Nephron progenitor cell (in vitro differentiated cells): ENCODE results near the gene TSC2.
"Not testable (repeated sequence)": the region's sequence is repeated elsewhere in the genome, so short reads cannot be mapped to it uniquely, and the experiment has no call there.

Experiments used
- DNase-seq: peaks from one replicate; pipeline ENCODE4 v3.0.0; 2021
- H3K27ac Mint-ChIP-seq: 2 replicates; pipeline ENCODE4 v1.8.0; 2021; ENCODE audit warnings: mild to moderate bottlenecking, moderate library complexity, mixed read lengths
- H3K27me3 Mint-ChIP-seq: 2 replicates; pipeline ENCODE4 v1.8.0; 2021; ENCODE audit warnings: mild to moderate bottlenecking, low read depth, mixed read lengths; ENCODE audit not compliant: poor library complexity
- H3K36me3 Mint-ChIP-seq: 2 replicates; pipeline ENCODE4 v1.8.0; 2021; ENCODE audit warnings: low read depth, mixed read lengths
- H3K4me1 Mint-ChIP-seq: 2 replicates; pipeline ENCODE4 v1.8.0; 2021; ENCODE audit warnings: mixed read lengths
- H3K4me3 Mint-ChIP-seq: 2 replicates; pipeline ENCODE4 v1.8.0; 2021; ENCODE audit warnings: mild to moderate bottlenecking, moderate library complexity, mixed read lengths
- H3K9me3 Mint-ChIP-seq: 2 replicates; pipeline ENCODE4 v1.8.0; 2021; ENCODE audit warnings: mild to moderate bottlenecking, moderate library complexity, mixed read lengths
- TF ChIP-seq, protein P1 (sequence below): fragments of 200-600 bp; sonication (generic); IDR thresholded peaks from 2 replicates; pipeline ENCODE4 v1.5.0; 2021; ENCODE audit warnings: antibody characterized with exemption

Gene TSC2

DNA sequence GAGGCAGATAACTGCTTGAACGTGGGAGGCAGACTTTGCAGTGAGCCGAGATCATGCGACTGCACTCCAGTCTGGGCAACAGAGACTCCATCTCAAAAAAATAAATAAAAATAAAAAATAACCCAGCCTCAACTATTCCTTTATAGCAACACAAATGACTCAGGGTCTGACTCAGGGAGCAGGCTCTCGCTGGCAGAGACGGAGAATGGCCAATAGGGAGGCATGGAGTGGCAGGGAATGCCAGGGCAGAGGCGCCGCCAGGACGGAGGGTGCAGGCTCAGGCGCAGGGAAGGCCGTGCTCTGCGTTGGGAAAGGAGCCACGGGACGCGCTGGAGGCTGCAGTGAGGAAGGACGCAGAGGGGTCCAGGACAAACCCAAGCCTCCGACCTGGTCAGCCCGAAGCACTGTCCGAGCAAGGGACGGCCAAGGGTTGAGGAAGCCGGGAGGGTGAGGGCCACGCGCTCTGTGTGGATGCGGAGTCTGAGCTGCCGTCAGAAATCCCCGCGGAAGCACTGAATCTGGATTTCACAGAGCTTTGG lies 47.6 kb downstream of the TSC2 start:
- Mint-ChIP-seq H3K27ac (no peak overlapping the region), H3K36me3 (peaks cover 12% of the 10 kb centered on the region), H3K4me1 (peaks cover 10% of the 10 kb centered on the region), H3K4me3 (no peak overlapping the region), H3K9me3 (no peaks in the 10 kb centered on the region), H3K27me3 (no peaks in the 10 kb centered on the region)
- TF ChIP-seq, protein P1, sequence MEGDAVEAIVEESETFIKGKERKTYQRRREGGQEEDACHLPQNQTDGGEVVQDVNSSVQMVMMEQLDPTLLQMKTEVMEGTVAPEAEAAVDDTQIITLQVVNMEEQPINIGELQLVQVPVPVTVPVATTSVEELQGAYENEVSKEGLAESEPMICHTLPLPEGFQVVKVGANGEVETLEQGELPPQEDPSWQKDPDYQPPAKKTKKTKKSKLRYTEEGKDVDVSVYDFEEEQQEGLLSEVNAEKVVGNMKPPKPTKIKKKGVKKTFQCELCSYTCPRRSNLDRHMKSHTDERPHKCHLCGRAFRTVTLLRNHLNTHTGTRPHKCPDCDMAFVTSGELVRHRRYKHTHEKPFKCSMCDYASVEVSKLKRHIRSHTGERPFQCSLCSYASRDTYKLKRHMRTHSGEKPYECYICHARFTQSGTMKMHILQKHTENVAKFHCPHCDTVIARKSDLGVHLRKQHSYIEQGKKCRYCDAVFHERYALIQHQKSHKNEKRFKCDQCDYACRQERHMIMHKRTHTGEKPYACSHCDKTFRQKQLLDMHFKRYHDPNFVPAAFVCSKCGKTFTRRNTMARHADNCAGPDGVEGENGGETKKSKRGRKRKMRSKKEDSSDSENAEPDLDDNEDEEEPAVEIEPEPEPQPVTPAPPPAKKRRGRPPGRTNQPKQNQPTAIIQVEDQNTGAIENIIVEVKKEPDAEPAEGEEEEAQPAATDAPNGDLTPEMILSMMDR: no peak
- DNase-seq: no peak

DNA sequence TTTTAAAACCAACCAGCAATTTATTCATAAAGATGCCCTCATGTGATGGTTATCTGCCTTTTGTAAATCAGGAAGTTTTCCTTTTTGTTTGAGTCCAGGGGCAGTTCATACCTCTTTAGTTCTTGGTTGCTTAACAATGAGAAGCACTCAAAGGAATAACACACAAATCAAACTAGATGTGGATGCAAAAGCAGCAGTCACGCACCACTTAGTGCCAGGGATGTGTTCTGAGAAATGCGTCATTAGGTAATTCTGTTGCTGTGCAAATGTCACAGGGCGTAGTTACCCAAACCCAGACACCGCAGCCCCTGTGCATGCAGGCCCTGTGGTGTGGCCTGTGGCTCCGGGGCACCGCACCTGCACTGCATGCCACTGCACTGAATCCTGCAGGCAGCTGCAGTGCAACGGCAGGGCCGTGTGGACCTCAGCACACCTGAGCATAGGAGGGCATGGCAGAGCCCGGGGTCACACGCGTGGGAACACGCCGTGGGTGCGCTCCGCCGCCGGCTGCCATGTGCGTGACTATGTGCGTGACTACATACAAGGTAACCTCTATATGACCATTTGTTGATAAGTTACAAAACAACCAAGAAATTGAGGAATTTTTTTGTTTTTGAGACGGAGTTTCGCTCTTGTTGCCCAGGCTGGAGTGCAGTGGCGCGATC lies 48.3 kb downstream of the TSC2 start:
- Mint-ChIP-seq H3K27me3 (no peaks in the 10 kb centered on the region), H3K27ac (no peak overlapping the region), H3K36me3 (peaks cover 13% of the 10 kb centered on the region), H3K4me1 (peaks cover 10% of the 10 kb centered on the region), H3K9me3 (no peaks in the 10 kb centered on the region), H3K4me3 (no peak overlapping the region)
- no peak for DNase-seq
- TF ChIP-seq, protein P1: no peak

DNA sequence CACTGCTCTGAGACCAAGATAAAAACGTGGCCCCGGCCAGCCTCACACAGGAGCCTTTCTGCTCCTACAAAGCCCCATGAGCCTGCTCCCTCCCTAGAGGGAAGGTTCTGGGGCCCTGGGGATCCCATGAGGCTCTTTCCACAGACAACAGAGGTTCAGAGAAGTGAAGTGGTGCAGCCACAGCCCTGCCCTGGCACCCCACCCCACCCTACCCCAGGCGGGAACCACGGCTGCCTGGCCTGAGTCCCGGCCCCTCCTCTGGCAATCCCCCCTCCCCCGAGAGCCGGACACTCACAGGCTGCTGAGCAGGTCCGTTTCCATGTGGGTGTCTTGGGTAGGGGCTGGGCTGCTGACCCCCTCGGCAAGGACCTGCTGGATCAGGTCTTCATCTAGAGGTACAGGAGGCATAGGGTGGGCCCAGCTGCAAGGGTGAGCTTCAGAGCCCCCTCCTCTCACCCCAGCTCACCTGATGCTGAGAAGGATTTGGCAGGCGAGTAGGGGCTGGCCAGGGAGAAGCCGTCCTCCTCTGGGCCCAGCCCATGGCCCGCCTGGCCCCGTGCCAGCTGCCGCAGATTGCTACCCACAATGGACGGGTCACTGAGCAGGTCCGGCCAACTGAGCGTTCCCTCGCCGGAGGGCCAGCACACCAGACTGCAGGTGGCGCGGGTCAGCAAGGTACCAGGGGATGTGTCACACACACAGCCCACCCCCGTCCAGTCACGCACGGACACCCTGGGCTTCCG lies 49.2 kb downstream of the TSC2 start:
- no peak for DNase-seq
- TF ChIP-seq, protein P1: no peak
- Mint-ChIP-seq H3K9me3 (no peaks in the 10 kb centered on the region), H3K27me3 (no peaks in the 10 kb centered on the region), H3K4me1 (peaks cover 8% of the 10 kb centered on the region), H3K4me3 (no peak overlapping the region), H3K36me3 (peaks cover 19% of the 10 kb centered on the region), H3K27ac (no peak overlapping the region)

DNA sequence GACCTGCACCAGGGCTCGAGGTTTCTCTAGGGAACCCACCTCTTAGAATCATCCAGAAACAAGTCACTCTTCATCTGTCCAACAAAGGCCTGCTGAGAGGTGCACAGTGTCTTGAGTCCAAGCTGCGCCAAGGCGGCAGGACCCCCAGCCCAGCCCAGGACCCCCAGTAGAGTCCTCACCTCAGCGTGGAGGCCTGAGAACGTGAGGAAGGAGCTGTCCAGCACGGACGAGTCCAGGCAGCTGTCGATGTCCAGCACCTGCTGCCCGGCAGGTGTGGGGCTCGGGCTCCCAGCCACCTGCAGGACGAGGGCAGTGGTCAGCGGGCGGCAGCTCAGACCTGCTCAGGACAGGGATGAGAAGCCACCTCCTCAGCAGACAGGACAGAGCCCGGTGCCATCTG lies 49.9 kb downstream of the TSC2 start:
- not testable (repeated sequence) for H3K9me3 Mint-ChIP-seq

DNA sequence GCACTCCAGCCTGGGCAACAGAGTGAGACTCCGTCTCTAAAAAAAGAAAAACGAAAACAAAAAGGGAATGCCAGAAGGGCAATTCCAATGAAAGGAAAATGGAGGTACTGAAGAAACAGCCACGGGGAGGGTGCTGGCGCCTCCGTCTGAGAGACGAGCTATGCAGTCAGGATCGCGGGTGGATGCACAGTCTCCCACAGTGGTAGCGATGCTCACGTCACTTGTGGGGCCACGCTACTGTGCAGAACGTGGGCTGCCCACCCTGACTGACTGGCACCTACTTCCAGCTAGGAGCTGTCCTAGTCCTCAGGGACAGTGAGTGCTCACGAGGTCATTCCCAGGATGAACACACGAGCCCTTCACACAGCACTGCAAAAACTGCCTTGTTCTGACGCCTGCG lies 53.8 kb downstream of the TSC2 start:
- peaks cover 12% of the 10 kb centered on the region for H3K36me3 Mint-ChIP-seq
- not testable (repeated sequence) for H3K4me1 Mint-ChIP-seq, H3K9me3 Mint-ChIP-seq, H3K27me3 Mint-ChIP-seq, H3K27ac Mint-ChIP-seq, H3K4me3 Mint-ChIP-seq, DNase-seq

More for the DNA sequence above, 49.9 kb downstream of the TSC2 start:
- DNase-seq, H3K4me3 Mint-ChIP-seq, H3K27ac Mint-ChIP-seq, H3K27me3 Mint-ChIP-seq, H3K4me1 Mint-ChIP-seq: not testable (repeated sequence)
- H3K36me3 Mint-ChIP-seq: peaks cover 19% of the 10 kb centered on the region

DNA sequence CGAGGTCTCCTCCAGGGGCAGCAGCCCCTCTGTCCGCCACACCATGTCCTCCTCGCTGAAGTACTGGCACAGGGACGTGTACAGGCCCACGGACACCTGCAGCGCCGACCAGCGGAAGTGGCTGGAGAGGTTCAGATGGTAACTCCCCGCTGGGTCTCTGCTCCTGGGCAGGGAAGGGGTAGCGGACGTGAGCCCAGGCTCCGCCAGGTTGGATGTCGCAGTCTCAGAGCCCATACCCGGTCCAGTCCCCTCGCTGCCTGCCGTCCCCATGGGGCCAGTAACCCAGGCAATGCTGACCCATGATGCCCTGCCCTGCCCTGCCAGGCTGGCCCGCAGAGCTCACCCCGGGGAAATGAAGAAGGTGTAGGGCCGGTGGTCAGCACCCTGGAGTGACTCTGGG lies 54.7 kb downstream of the TSC2 start:
- Mint-ChIP-seq H3K4me3 (no peak overlapping the region), H3K4me1 (no peaks in the 10 kb centered on the region)

DNA sequence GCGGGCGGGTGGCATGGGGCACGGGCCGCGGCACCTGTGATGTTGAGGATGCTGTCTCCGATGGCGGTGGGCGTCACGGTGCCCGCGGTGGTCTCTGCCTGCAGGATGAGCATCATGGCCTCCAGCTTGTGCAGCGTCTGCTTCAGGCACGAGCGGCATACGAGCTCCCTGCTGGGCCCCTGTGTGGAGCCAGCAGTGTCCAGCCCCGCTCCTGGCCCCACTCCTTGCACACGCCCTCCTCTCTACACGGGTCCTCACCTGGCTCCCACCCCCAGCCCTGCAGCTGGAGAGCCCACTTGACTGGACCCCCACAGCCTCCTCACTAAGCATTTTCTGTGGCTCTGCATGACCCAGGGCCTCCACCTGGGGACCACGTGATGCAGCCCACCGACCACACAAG lies 56.7 kb downstream of the TSC2 start:
- not testable (repeated sequence) for H3K4me1 Mint-ChIP-seq, H3K4me3 Mint-ChIP-seq, DNase-seq, H3K9me3 Mint-ChIP-seq, H3K27me3 Mint-ChIP-seq
- H3K27ac Mint-ChIP-seq: peak overlapping the region; percentile 92
- peaks cover 12% of the 10 kb centered on the region for H3K36me3 Mint-ChIP-seq

More for the DNA sequence above, 54.7 kb downstream of the TSC2 start:
- Mint-ChIP-seq H3K9me3 (no peaks in the 10 kb centered on the region), H3K36me3 (peaks cover 9% of the 10 kb centered on the region), H3K27me3 (no peaks in the 10 kb centered on the region), H3K27ac (no peak overlapping the region)
- DNase-seq: no peak
- TF ChIP-seq, protein P1: no peak

DNA sequence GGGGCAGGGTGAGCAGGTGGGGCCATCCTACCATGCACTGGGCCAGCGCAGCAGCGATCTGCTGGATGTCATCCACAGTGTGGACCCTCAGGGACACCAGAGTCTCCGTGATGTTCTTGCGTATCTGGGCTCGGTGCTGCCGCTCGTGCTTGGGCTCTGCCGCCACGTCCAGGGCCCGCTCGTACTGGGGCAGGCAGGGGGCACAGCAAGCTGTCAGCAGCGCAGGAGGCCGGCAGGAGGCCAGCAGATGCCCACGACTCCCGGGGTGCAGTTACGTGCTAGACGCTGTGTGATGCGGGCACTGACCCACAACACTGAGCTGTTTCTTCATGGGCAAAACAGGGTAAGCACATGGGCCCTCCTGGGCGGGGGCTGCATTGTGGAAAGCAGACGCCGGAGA lies 57.5 kb downstream of the TSC2 start:
- not testable (repeated sequence) for DNase-seq, H3K27me3 Mint-ChIP-seq, H3K9me3 Mint-ChIP-seq, H3K4me1 Mint-ChIP-seq, H3K27ac Mint-ChIP-seq, H3K4me3 Mint-ChIP-seq
- H3K36me3 Mint-ChIP-seq: peaks cover 12% of the 10 kb centered on the region

DNA sequence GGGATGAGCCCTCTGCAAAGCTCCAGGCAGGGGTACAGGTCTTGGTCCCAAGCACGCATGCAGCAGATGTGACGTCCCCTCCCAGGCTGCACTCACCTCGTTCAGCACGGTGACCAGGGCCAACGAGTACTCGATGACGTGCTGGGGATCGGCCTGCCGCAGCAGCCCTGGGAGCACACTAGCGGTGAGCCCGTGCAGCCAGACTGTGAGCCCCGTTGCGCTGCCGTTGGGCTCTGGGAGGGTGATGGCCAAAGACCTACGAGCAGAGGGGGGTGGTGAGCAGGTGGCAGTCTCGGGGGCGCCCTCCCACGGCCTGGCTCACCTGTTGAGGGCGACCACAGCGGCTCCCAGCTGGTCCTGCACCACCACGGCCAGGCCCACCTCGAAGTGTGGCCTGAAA lies 58.0 kb downstream of the TSC2 start:
- not testable (repeated sequence) for H3K27me3 Mint-ChIP-seq, DNase-seq, H3K4me1 Mint-ChIP-seq, H3K4me3 Mint-ChIP-seq, H3K9me3 Mint-ChIP-seq, H3K27ac Mint-ChIP-seq
- H3K36me3 Mint-ChIP-seq: peaks cover 12% of the 10 kb centered on the region

DNA sequence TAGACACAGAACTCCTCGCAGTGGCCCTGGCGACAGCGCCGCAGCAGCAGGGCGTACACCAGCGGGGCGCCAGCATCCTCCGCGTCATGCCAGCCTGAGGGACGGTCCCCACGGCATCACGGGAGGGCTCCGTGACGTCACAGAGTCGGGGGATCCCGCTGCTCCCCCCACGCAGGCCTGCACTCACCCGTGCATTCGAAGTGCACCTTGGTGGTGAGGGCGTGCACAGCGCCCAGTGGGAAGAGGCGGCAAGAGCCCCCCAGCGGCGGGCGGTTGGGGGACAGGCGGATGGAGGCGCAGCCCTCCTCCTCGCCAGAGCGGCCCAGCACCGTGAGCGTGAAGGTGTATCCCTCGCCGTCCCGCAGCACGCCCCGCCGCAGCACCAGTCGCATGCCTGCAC lies 58.4 kb downstream of the TSC2 start:
- not testable (repeated sequence) for H3K36me3 Mint-ChIP-seq, H3K9me3 Mint-ChIP-seq, DNase-seq, H3K4me1 Mint-ChIP-seq, H3K4me3 Mint-ChIP-seq, H3K27ac Mint-ChIP-seq, H3K27me3 Mint-ChIP-seq
